ENCODE results near the gene HSPB9.

HSPB9 gene

GRCh38 chr17:42110301-42111264 lies 12.0 kb upstream of the HSPB9 start:
- Mint-ChIP-seq H3K27me3 (ENCODE audit: low read depth) (no peaks in the 10 kb centered on the region), H3K9me3 (no peaks in the 10 kb centered on the region), H3K4me1 (ENCODE audit: low read depth) (peaks cover 32% of the 10 kb centered on the region), H3K27ac (peak overlapping the region; percentile 85), H3K4me3 (peak overlapping the region; percentile 94), H3K36me3 (ENCODE audit: low read depth) (peaks cover 34% of the 10 kb centered on the region)
- DNase-seq (ENCODE audit: low spot score) = no peak

GRCh38 chr17:42111265-42111636 lies 11.4 kb upstream of the HSPB9 start:
- peaks cover 32% of the 10 kb centered on the region for H3K4me1 Mint-ChIP-seq (ENCODE audit: low read depth)
- no peaks in the 10 kb centered on the region for H3K9me3 Mint-ChIP-seq
- no peaks in the 10 kb centered on the region for H3K27me3 Mint-ChIP-seq (ENCODE audit: low read depth)
- H3K27ac Mint-ChIP-seq = peak overlapping the region; percentile 61
- H3K36me3 Mint-ChIP-seq (ENCODE audit: low read depth) = peaks cover 34% of the 10 kb centered on the region
- peak overlapping the region; percentile 94 for H3K4me3 Mint-ChIP-seq
- DNase-seq (ENCODE audit: low spot score) = no peak

- Mint-ChIP-seq H3K36me3 (ENCODE audit: low read depth) (peaks cover 36% of the 10 kb centered on the region), H3K4me3 (peak overlapping the region; percentile 94), H3K9me3 (no peaks in the 10 kb centered on the region), H3K27me3 (ENCODE audit: low read depth) (no peaks in the 10 kb centered on the region), H3K4me1 (ENCODE audit: low read depth) (peaks cover 37% of the 10 kb centered on the region), H3K27ac (peak overlapping the region; percentile 98)
- peak; percentile 27 for DNase-seq (ENCODE audit: low spot score)
Measured at GRCh38 chr17:42111871-42112551, 10.6 kb upstream of the HSPB9 start.

- Mint-ChIP-seq H3K36me3 (ENCODE audit: low read depth) (peaks cover 38% of the 10 kb centered on the region), H3K27ac (peak within 1 kb of the TSS; percentile 98), H3K4me3 (peak within 1 kb of the TSS; percentile 94), H3K9me3 (no peaks in the 10 kb centered on the region), H3K4me1 (ENCODE audit: low read depth) (peaks cover 39% of the 10 kb centered on the region), H3K27me3 (ENCODE audit: low read depth) (no peaks in the 10 kb centered on the region)
- peak; percentile 83 for DNase-seq (ENCODE audit: low spot score)
Measured at GRCh38 chr17:42112552-42113176, 9.9 kb upstream of the HSPB9 start, which contains the start of gene DHX58. DHX58 (minus strand) TSS chr17:42112714; CDS start chr17:42111892, 822 bp downstream.

GRCh38 chr17:42113293-42114069 lies 9.1 kb upstream of the HSPB9 start:
- Mint-ChIP-seq H3K27me3 (ENCODE audit: low read depth) (no peaks in the 10 kb centered on the region), H3K36me3 (ENCODE audit: low read depth) (peaks cover 34% of the 10 kb centered on the region), H3K27ac (peak overlapping the region; percentile 98), H3K4me1 (ENCODE audit: low read depth) (peaks cover 34% of the 10 kb centered on the region), H3K4me3 (no peak overlapping the region), H3K9me3 (no peaks in the 10 kb centered on the region)
- no peak for DNase-seq (ENCODE audit: low spot score)

GRCh38 chr17:42114118-42114517 lies 8.5 kb upstream of the HSPB9 start:
- H3K36me3 Mint-ChIP-seq (ENCODE audit: low read depth) = peaks cover 30% of the 10 kb centered on the region
- no peaks in the 10 kb centered on the region for H3K9me3 Mint-ChIP-seq
- no peak for DNase-seq (ENCODE audit: low spot score)
- H3K4me3 Mint-ChIP-seq = no peak overlapping the region
- H3K27ac Mint-ChIP-seq = peak overlapping the region; percentile 60
- no peaks in the 10 kb centered on the region for H3K27me3 Mint-ChIP-seq (ENCODE audit: low read depth)
- peaks cover 38% of the 10 kb centered on the region for H3K4me1 Mint-ChIP-seq (ENCODE audit: low read depth)

- H3K27ac Mint-ChIP-seq = peak overlapping the region; percentile 67
- H3K9me3 Mint-ChIP-seq = no peaks in the 10 kb centered on the region
- H3K36me3 Mint-ChIP-seq (ENCODE audit: low read depth) = peaks cover 20% of the 10 kb centered on the region
- H3K27me3 Mint-ChIP-seq (ENCODE audit: low read depth) = no peaks in the 10 kb centered on the region
- H3K4me1 Mint-ChIP-seq (ENCODE audit: low read depth) = peaks cover 33% of the 10 kb centered on the region
- H3K4me3 Mint-ChIP-seq = no peak overlapping the region
- peak; percentile 68 for DNase-seq (ENCODE audit: low spot score)
Measured at GRCh38 chr17:42116705-42117396, 5.8 kb upstream of the HSPB9 start.

- Mint-ChIP-seq H3K9me3 (no peaks in the 10 kb centered on the region), H3K4me1 (ENCODE audit: low read depth) (peaks cover 29% of the 10 kb centered on the region), H3K4me3 (no peak overlapping the region), H3K36me3 (ENCODE audit: low read depth) (peaks cover 20% of the 10 kb centered on the region), H3K27me3 (ENCODE audit: low read depth) (no peaks in the 10 kb centered on the region), H3K27ac (no peak overlapping the region)
- DNase-seq (ENCODE audit: low spot score) = no peak
Measured at GRCh38 chr17:42117397-42118125, 5.0 kb upstream of the HSPB9 start.

- no peak overlapping the region for H3K27ac Mint-ChIP-seq
- peaks cover 26% of the 10 kb centered on the region for H3K4me1 Mint-ChIP-seq (ENCODE audit: low read depth)
- no peaks in the 10 kb centered on the region for H3K27me3 Mint-ChIP-seq (ENCODE audit: low read depth)
- no peak overlapping the region for H3K4me3 Mint-ChIP-seq
- H3K9me3 Mint-ChIP-seq = no peaks in the 10 kb centered on the region
- DNase-seq (ENCODE audit: low spot score) = no peak
- peaks cover 20% of the 10 kb centered on the region for H3K36me3 Mint-ChIP-seq (ENCODE audit: low read depth)
Measured at GRCh38 chr17:42118126-42118510, 4.5 kb upstream of the HSPB9 start.

- DNase-seq (ENCODE audit: low spot score) = no peak
- Mint-ChIP-seq H3K9me3 (no peaks in the 10 kb centered on the region), H3K4me1 (ENCODE audit: low read depth) (peaks cover 26% of the 10 kb centered on the region), H3K36me3 (ENCODE audit: low read depth) (peaks cover 20% of the 10 kb centered on the region), H3K4me3 (peak overlapping the region; percentile 30), H3K27me3 (ENCODE audit: low read depth) (no peaks in the 10 kb centered on the region), H3K27ac (peak overlapping the region; percentile 33)
Measured at GRCh38 chr17:42118545-42118944, 4.1 kb upstream of the HSPB9 start.

- H3K27me3 Mint-ChIP-seq (ENCODE audit: low read depth) = no peaks in the 10 kb centered on the region
- H3K4me1 Mint-ChIP-seq (ENCODE audit: low read depth) = peaks cover 26% of the 10 kb centered on the region
- H3K4me3 Mint-ChIP-seq = peak overlapping the region; percentile 21
Measured at GRCh38 chr17:42119301-42119700, 3.3 kb upstream of the HSPB9 start.

GRCh38 chr17:42120161-42120769 lies 2.3 kb upstream of the HSPB9 start:
- H3K27ac Mint-ChIP-seq = peak overlapping the region; percentile 35
- peaks cover 22% of the 10 kb centered on the region for H3K36me3 Mint-ChIP-seq (ENCODE audit: low read depth)
- peaks cover 22% of the 10 kb centered on the region for H3K4me1 Mint-ChIP-seq (ENCODE audit: low read depth)
- no peak for DNase-seq (ENCODE audit: low spot score)
- no peaks in the 10 kb centered on the region for H3K9me3 Mint-ChIP-seq
- no peaks in the 10 kb centered on the region for H3K27me3 Mint-ChIP-seq (ENCODE audit: low read depth)
- H3K4me3 Mint-ChIP-seq = peak overlapping the region; percentile 74

More at GRCh38 chr17:42119301-42119700, 3.3 kb upstream of the HSPB9 start:
- Mint-ChIP-seq H3K27ac (no peak overlapping the region), H3K9me3 (no peaks in the 10 kb centered on the region), H3K36me3 (ENCODE audit: low read depth) (peaks cover 20% of the 10 kb centered on the region)
- DNase-seq (ENCODE audit: low spot score) = no peak

Measured in T-helper 2 cell treated with Interferon-gamma antibody and Interleukin-4, amounts not matched to agents 5 μg/mL and 100 μg/mL, for 36 hours (primary cell).